Cardiac muscle cell (in vitro differentiated cells and primary cell): ENCODE measurements around the gene TMEM266. TPM values are rescaled to one million over a fixed set of nuclear protein-coding genes. Genes with fewer than 3 reads are reported as not detected.

Experiments used
- DNase-seq, 2 donors: peaks; one replicate each; pipeline versions ENCODE4 v3.0.0 to v3.0.0-alpha.2; 2010 to 2017; ENCODE audit warnings: low read depth in 1 of 2, low spot score in 1 of 2
- H3K27ac ChIP-seq: fragments of 200-600 bp; sonication (generic); 2 replicates; pipeline ENCODE4 v1.5.1; 2016
- H3K27me3 ChIP-seq: fragments of 200-600 bp; sonication (generic); 2 replicates; pipeline ENCODE4 v1.6.0; 2016; ENCODE audit warnings: control low read depth
- H3K36me3 ChIP-seq: fragments of 200-600 bp; sonication (generic); 2 replicates; pipeline ENCODE4 v1.5.1; 2016; ENCODE audit warnings: control low read depth
- H3K4me1 ChIP-seq: fragments of 200-600 bp; sonication (generic); 2 replicates; pipeline ENCODE4 v1.8.1; 2017; ENCODE audit warnings: low read depth, mild to moderate bottlenecking, mixed run types
- H3K4me3 ChIP-seq: fragments of 200-600 bp; sonication (generic); 2 replicates; pipeline ENCODE4 v1.5.1; 2016; ENCODE audit warnings: mild to moderate bottlenecking
- H3K9me3 ChIP-seq: fragments of 200-600 bp; sonication (generic); 2 replicates; pipeline ENCODE4 v1.5.1; 2017; ENCODE audit warnings: low read depth, mild to moderate bottlenecking, control low read depth
- CTCF ChIP-seq: IDR thresholded peaks from 2 replicates; pipeline ENCODE4 v1.5.1; 2012; ENCODE audit warnings: low read depth, mild to moderate bottlenecking, low read length
- polyA plus RNA-seq: library from polyadenylated mRNA; unstranded; fragments of >200 nt; fragmentation: Nextera tagmentation; extraction: Ambion mirVana; gene quantifications from 2 replicates; pipeline ENCODE4 v1.2.1, GENCODE V29; 2016
- total RNA-seq: library from RNA; depleted of rRNA; stranded (reverse); fragments of >200 nt; gene quantifications from 2 replicates; pipeline ENCODE4 v1.2.3, GENCODE V29; 2016

Gene TMEM266
- total and polyA plus RNA-seq, 2 experiments from 2014 or later = 0.12 to 1.5 TPM

- TF ChIP-seq CTCF = no peak
- Histone ChIP-seq H3K9me3 (no peaks in the 10 kb centered on the region), H3K4me1 (peaks cover 11% of the 10 kb centered on the region), H3K36me3 (no peaks in the 10 kb centered on the region), H3K27me3 (no peaks in the 10 kb centered on the region), H3K4me3 (no peak overlapping the region), H3K27ac (no peak overlapping the region)
- DNase-seq = peak; percentile 34 to 86
These were observed 146.7 kb downstream of the TMEM266 start for GRCh38 chr15:76206325-76206976.

DNA sequence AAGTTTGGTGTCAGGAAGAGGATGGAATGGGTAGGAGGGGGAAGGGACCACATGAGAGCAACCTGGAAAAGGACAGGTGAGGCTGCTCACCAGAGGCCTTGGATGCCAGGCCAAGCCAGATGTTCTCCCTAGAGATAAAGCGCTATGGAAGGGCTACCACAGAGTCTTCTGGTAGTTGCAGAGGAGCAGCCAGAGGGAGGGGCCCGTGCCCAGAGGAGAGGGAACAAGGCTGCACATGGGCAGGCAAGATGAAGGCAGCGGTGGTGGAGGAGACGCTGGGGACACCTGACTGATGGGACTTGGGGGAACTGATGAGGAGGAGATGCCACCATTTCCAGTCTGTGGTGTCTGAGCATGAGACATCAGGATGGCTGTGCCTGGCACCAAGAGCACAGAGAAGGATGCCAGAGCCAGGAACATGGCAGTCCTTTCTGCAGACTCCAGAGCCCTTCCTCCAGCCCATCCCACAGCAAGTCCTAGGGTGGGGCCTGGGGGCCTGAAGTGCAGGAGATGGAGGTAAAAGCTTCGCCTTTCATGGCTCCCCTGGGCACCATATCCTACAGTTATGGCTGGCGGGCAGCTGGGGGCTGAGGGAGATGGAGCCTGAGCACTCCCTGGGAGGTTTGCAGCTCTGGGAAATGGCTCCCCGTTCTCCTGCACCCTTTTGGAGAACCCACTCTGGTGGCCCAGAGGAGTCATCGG, 148.4 kb downstream of the TMEM266 start:
- peak overlapping the region; percentile 66 for H3K27ac ChIP-seq
- H3K4me3 ChIP-seq = no peak overlapping the region
- H3K27me3 ChIP-seq = no peaks in the 10 kb centered on the region
- H3K4me1 ChIP-seq = peaks cover 11% of the 10 kb centered on the region
- TF ChIP-seq CTCF = no peak
- H3K9me3 ChIP-seq = no peaks in the 10 kb centered on the region
- H3K36me3 ChIP-seq = no peaks in the 10 kb centered on the region
- DNase-seq = no peak

- Histone ChIP-seq H3K4me3 (no peak overlapping the region), H3K27ac (no peak overlapping the region), H3K36me3 (no peaks in the 10 kb centered on the region), H3K4me1 (peaks cover 11% of the 10 kb centered on the region), H3K9me3 (no peaks in the 10 kb centered on the region), H3K27me3 (no peaks in the 10 kb centered on the region)
- no peak for DNase-seq
- no peak for TF ChIP-seq CTCF
These were observed 149.1 kb downstream of the TMEM266 start for GRCh38 chr15:76208786-76209424.

DNA sequence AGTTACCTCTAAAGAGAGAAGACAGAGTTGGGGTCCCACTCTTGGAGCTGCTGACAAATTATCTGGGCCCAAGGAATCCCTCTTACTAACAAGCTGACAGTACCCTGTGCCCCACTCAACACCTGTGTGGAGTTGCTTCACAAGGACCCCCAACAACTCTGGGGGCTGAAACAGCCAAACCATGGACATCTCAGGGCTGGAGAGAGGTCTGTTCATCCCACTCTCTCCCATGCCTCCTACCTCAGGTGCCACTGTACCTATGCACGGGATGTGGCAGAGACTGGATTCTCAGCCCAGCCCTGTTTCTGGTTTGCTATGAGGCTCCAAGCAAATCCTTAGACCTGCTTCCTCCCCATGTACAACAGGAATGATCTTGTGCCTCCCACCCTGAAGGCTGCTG, 149.7 kb downstream of the TMEM266 start:
- no peaks in the 10 kb centered on the region for H3K9me3 ChIP-seq
- no peak overlapping the region for H3K27ac ChIP-seq
- no peak for TF ChIP-seq CTCF
- H3K27me3 ChIP-seq = no peaks in the 10 kb centered on the region
- H3K36me3 ChIP-seq = peaks cover 4% of the 10 kb centered on the region
- no peak overlapping the region for H3K4me3 ChIP-seq
- DNase-seq = no peak
- H3K4me1 ChIP-seq = peaks cover 11% of the 10 kb centered on the region

DNA sequence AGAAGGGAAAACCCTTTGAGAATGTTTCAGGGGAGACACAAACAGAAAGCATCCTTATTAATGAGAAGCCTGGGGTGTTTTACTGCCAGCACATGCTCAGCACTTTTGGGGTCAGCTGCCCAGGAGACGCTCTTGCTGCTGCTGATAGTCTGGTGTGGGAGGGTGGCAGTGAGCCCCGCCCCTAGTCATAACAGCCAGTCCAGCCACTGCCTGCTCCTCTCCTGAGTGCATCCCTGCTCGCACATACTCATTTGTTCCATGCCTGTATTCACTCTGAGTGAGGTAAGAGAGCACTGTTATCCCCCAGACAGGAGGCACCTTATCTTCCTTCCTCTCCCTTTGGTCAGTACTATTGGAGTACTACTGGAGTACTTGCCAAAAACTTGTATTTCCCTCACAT, 150.2 kb downstream of the TMEM266 start:
- no peak for TF ChIP-seq CTCF
- Histone ChIP-seq H3K9me3 (no peaks in the 10 kb centered on the region), H3K27me3 (no peaks in the 10 kb centered on the region), H3K4me3 (no peak overlapping the region), H3K27ac (no peak overlapping the region), H3K36me3 (peaks cover 5% of the 10 kb centered on the region), H3K4me1 (peaks cover 11% of the 10 kb centered on the region)
- DNase-seq = peak in 1 of 2 donors; percentile 34
